ENCODE results near the gene USH2A.

DNA sequence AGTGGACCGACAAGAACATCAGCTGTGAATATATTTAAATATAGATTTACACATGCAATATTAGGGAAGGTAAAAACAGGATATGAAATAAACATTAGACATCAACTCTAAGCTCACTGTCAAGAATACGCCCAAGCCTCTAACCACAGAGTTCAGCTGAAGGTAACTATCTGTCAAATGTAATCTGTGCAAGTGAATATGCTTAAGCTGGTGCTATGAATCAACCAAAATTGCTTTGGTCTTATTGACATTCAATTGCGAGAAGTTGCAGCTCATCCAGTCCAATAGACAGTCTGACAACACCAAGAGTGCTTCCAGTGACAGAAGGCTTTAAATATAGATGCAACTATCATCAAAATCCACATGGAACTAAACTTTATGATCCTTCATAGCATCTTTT is 32.3 kb downstream of the USH2A start:
- TF ChIP-seq, protein P1, sequence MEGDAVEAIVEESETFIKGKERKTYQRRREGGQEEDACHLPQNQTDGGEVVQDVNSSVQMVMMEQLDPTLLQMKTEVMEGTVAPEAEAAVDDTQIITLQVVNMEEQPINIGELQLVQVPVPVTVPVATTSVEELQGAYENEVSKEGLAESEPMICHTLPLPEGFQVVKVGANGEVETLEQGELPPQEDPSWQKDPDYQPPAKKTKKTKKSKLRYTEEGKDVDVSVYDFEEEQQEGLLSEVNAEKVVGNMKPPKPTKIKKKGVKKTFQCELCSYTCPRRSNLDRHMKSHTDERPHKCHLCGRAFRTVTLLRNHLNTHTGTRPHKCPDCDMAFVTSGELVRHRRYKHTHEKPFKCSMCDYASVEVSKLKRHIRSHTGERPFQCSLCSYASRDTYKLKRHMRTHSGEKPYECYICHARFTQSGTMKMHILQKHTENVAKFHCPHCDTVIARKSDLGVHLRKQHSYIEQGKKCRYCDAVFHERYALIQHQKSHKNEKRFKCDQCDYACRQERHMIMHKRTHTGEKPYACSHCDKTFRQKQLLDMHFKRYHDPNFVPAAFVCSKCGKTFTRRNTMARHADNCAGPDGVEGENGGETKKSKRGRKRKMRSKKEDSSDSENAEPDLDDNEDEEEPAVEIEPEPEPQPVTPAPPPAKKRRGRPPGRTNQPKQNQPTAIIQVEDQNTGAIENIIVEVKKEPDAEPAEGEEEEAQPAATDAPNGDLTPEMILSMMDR (IDR thresholded peaks at IDR 0.05) = no peak
- TF ChIP-seq POLR2A (IDR thresholded peaks at IDR 0.05) = no peak

All from lower leg skin (tissue), 3 donors.